ENCODE measurements around the gene PHTF2. TPM values are rescaled to one million over a fixed set of nuclear protein-coding genes. Genes with fewer than 3 reads are reported as not detected.
A peak's percentile ranks its signal among the peaks of the same experiment; 100 is the strongest.

Gene PHTF2
- total and polyA plus RNA-seq, 8 donors = 16.2 to 40.8 (median 30.5) TPM

GRCh38 chr7:77930496-77930895, 131.9 kb downstream of the PHTF2 start:
- intact Hi-C loops (cut with DNase I) = no loop called here
- no peak overlapping the region for H3K4me3 ChIP-seq
- H3K4me1 ChIP-seq = peaks cover 0 to 1% of the 10 kb centered on the region in 2 donors
- no peaks in the 10 kb centered on the region for H3K27me3 ChIP-seq
- TF ChIP-seq, protein P1, sequence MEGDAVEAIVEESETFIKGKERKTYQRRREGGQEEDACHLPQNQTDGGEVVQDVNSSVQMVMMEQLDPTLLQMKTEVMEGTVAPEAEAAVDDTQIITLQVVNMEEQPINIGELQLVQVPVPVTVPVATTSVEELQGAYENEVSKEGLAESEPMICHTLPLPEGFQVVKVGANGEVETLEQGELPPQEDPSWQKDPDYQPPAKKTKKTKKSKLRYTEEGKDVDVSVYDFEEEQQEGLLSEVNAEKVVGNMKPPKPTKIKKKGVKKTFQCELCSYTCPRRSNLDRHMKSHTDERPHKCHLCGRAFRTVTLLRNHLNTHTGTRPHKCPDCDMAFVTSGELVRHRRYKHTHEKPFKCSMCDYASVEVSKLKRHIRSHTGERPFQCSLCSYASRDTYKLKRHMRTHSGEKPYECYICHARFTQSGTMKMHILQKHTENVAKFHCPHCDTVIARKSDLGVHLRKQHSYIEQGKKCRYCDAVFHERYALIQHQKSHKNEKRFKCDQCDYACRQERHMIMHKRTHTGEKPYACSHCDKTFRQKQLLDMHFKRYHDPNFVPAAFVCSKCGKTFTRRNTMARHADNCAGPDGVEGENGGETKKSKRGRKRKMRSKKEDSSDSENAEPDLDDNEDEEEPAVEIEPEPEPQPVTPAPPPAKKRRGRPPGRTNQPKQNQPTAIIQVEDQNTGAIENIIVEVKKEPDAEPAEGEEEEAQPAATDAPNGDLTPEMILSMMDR (IDR thresholded peaks at IDR 0.05) = no peak
- H3K9me3 ChIP-seq = no peaks in the 10 kb centered on the region
- no peak for ATAC-seq
- H3K36me3 ChIP-seq = peaks cover 0 to 10% of the 10 kb centered on the region in 2 donors
- no peak overlapping the region for H3K27ac ChIP-seq
- no peak for DNase-seq

GRCh38 chr7:77931841-77932240, 133.3 kb downstream of the PHTF2 start:
- TF ChIP-seq, protein P1 (IDR thresholded peaks at IDR 0.05) = no peak
- H3K36me3 ChIP-seq = peaks cover 0 to 10% of the 10 kb centered on the region in 2 donors
- ATAC-seq = no peak

DNA sequence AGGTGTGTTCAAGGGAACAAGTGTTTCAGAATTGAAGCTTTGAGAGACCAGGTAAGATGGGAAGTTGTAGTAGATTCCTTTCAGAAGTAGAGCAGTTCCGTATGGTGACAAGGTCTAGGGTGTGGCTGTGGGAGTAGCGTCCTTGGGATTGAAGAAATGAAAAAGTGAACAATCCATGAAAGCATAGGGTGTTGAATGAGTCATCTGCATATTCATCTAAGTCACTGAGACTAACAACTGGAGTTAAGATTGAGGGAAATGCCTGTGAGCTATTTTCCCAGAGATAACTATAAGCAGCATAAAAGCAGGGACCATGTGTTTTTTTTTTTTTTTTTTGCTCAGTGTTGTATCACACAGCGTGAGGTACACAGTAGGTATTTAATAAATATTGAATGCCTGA, 134.8 kb downstream of the PHTF2 start:
- no peak for ATAC-seq
- DNase-seq = no peak
- no peak overlapping the region for H3K4me3 ChIP-seq
- no peaks in the 10 kb centered on the region for H3K9me3 ChIP-seq
- H3K4me1 ChIP-seq = peaks cover 0 to 5% of the 10 kb centered on the region in 2 donors
- no peaks in the 10 kb centered on the region for H3K27me3 ChIP-seq
- TF ChIP-seq, protein P1 (IDR thresholded peaks at IDR 0.05) = no peak
- intact Hi-C loops (cut with DNase I) = no loop called here
- no peak overlapping the region for H3K27ac ChIP-seq
- H3K36me3 ChIP-seq = peaks cover 0 to 10% of the 10 kb centered on the region in 2 donors

More at GRCh38 chr7:77931841-77932240, 133.3 kb downstream of the PHTF2 start:
- no peak for DNase-seq
- Histone ChIP-seq H3K9me3 (no peaks in the 10 kb centered on the region), H3K27ac (no peak overlapping the region), H3K27me3 (no peaks in the 10 kb centered on the region), H3K4me3 (no peak overlapping the region), H3K4me1 (peaks cover 0 to 5% of the 10 kb centered on the region in 2 donors)
- intact Hi-C loops (cut with DNase I) = no loop called here

DNA sequence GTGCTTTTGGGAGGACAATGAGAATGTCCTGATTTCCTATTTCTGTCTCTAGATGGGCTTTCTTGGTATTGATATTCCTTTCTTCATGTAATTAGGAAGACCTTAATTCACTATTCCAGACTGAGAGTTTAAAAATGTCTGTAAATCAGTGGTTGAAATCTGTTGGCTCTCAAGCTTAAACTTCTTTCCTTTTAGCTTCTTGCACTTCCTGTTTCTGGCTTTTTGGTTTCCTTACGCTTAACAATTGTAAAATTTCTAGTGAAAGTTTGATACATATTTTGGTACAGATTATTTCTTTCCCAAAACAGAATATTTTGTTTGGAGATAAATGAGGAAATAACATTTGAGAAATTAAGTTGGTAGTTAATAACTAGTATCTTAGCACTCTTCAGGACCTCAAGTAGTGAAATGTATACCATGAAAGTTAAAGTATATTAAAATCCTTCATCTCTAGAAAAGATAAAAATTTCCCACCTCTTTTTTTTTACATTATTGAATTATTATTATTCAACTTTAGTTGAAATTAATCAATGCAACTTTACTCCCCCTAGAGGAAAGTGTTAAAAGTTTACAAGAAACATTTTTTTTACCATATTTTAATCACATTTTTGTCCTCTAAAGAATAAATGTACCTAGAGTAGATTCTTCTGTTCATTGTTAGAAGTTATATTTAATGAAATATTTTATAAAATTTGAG, 137.2 kb downstream of the PHTF2 start:
- Histone ChIP-seq H3K27me3 (no peaks in the 10 kb centered on the region), H3K36me3 (no peaks in the 10 kb centered on the region), H3K4me3 (no peak overlapping the region), H3K4me1 (peaks cover 0 to 5% of the 10 kb centered on the region in 2 donors), H3K9me3 (no peaks in the 10 kb centered on the region), H3K27ac (no peak overlapping the region)
- TF ChIP-seq, protein P1 (IDR thresholded peaks at IDR 0.05) = peak in 1 of 2 donors; percentile 27
- DNase-seq (no peak), ATAC-seq (no peak)
- intact Hi-C loops (cut with DNase I) = no loop called here

- intact Hi-C loops (cut with DNase I) = no loop called here
- Histone ChIP-seq H3K4me3 (no peak overlapping the region), H3K36me3 (no peaks in the 10 kb centered on the region), H3K27me3 (no peaks in the 10 kb centered on the region), H3K27ac (no peak overlapping the region), H3K4me1 (peaks cover 0 to 3% of the 10 kb centered on the region in 2 donors), H3K9me3 (no peaks in the 10 kb centered on the region)
- ATAC-seq = peak; percentile 61
- DNase-seq = peak in 2 of 4 donors; percentile 20 to 41
- TF ChIP-seq, protein P1 (IDR thresholded peaks at IDR 0.05) = peak in 1 of 2 donors; percentile 65
Measured at GRCh38 chr7:77940647-77941046, 142.1 kb downstream of the PHTF2 start.
